Lower leg skin (tissue), 3 donors: Measurements from ENCODE around the gene ATG16L2.

Experiments
- POLR2A ChIP-seq, 2 donors: fragments of 450-650 bp; IDR thresholded peaks; one replicate each; pipeline ENCODE4 v1.6.1; 2016 to 2017; ENCODE audit warnings: antibody characterized with exemption in 2 of 2, mild to moderate bottlenecking in 1 of 2, moderate library complexity in 1 of 2
- TF ChIP-seq, protein P1 (sequence below), 3 donors: fragments of 450-650 bp; IDR thresholded peaks; one replicate each; pipeline ENCODE4 v1.5.1; 2016; ENCODE audit warnings: antibody characterized with exemption in 3 of 3, mild to moderate bottlenecking in 3 of 3, moderate library complexity in 2 of 3

DNA sequence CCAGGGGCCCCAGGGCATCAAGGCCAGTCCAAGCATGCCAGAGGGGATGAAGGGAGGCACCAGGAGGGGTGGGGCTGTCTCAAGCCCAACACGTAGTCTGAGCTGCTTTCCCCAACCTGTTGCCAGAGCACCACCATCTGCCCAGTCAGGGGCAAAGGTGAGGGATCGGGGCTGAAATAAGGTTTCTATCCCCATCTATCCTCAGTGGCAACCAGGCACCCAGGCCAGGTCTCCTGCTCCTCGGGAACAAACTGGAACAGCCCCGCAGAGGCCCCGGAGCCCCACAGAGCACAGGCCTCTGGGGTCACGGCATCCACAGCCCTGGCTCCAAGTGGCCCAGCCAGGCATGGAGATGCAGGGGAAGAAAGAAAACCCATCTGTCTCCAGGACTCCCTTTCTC, 39.7 kb upstream of the ATG16L2 start:
- TF ChIP-seq, protein P1, sequence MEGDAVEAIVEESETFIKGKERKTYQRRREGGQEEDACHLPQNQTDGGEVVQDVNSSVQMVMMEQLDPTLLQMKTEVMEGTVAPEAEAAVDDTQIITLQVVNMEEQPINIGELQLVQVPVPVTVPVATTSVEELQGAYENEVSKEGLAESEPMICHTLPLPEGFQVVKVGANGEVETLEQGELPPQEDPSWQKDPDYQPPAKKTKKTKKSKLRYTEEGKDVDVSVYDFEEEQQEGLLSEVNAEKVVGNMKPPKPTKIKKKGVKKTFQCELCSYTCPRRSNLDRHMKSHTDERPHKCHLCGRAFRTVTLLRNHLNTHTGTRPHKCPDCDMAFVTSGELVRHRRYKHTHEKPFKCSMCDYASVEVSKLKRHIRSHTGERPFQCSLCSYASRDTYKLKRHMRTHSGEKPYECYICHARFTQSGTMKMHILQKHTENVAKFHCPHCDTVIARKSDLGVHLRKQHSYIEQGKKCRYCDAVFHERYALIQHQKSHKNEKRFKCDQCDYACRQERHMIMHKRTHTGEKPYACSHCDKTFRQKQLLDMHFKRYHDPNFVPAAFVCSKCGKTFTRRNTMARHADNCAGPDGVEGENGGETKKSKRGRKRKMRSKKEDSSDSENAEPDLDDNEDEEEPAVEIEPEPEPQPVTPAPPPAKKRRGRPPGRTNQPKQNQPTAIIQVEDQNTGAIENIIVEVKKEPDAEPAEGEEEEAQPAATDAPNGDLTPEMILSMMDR (IDR thresholded peaks at IDR 0.05) = no peak
- TF ChIP-seq POLR2A (IDR thresholded peaks at IDR 0.05) = no peak
